Heart right ventricle (tissue), 16 donors: ENCODE data around the gene PNKP. TPM values are rescaled to one million over a fixed set of nuclear protein-coding genes. Genes with fewer than 3 reads are reported as not detected.

Experiments
- ATAC-seq, 8 donors: fragments of 200-7000 bp; cut with Tn5 transposase; one replicate each; pipeline ENCODE4 v1.9.1; 2020; ENCODE audit warnings: mild to moderate bottlenecking in 8 of 8, moderate library complexity in 8 of 8, moderate number of reproducible peaks in 1 of 8
- DNase-seq, 2 donors: peaks; one replicate each; pipeline ENCODE4 v3.0.0-alpha.2; 2020
- H3K27ac ChIP-seq, 10 donors: fragments of 200-600 bp; sonication (generic) in 2 of 10; one replicate each; pipeline versions ENCODE4 v1.5.0 to v1.8.0; 2020 to 2022; ENCODE audit warnings: mild to moderate bottlenecking in 3 of 10
- H3K27me3 ChIP-seq, 7 donors: fragments of 200-600 bp; one replicate each; pipeline ENCODE4 v1.8.0; 2021 to 2022; ENCODE audit warnings: mild to moderate bottlenecking in 2 of 7
- H3K36me3 ChIP-seq, 9 donors: fragments of 200-600 bp; sonication (generic) in 1 of 9; one replicate each; pipeline versions ENCODE4 v1.5.0 to v1.8.0; 2020 to 2022; ENCODE audit warnings: mild to moderate bottlenecking in 2 of 9
- H3K4me1 ChIP-seq, 9 donors: fragments of 200-600 bp; sonication (generic) in 1 of 9; one replicate each; pipeline versions ENCODE4 v1.5.0 to v1.8.0; 2020 to 2022; ENCODE audit warnings: mild to moderate bottlenecking in 4 of 9
- H3K4me3 ChIP-seq, 10 donors: fragments of 200-600 bp; sonication (generic) in 2 of 10; one replicate each; pipeline versions ENCODE4 v1.5.0 to v1.8.0; 2020 to 2022; ENCODE audit warnings: mild to moderate bottlenecking in 7 of 10, moderate library complexity in 2 of 10
- H3K9me3 ChIP-seq, 11 donors: fragments of 200-600 bp in 10 of 11; sonication (generic) in 2 of 11; one replicate each; pipeline versions ENCODE4 v1.5.0 to v1.8.0; 2013 to 2022; ENCODE audit warnings: mild to moderate bottlenecking in 2 of 11, control low read depth in 1 of 11, moderate library complexity in 1 of 11
- WGBS, 2 donors: extraction: QIAGEN DNeasy Blood & Tissue Kit; methylation state at CpG; one replicate each; pipeline ENCODE4 v1.1.7; 2013; ENCODE audit warnings: inconsistent platforms in 1 of 2; 5-methylcytosine and 5-hydroxymethylcytosine counted together
- intact Hi-C, 10 donors: fragments of 100-400 bp; cut with DNase I; formaldehyde crosslinking; loops; one replicate each; pipeline versions ENCODE4 v1.11.1 to v1.14.2; 2022
- polyA plus RNA-seq, 2 donors: library from polyadenylated mRNA; stranded (reverse); fragments of 200-250 nt; gene quantifications; one replicate each; pipeline ENCODE4 v1.2.3, GENCODE V29; 2013
- total RNA-seq, 10 donors: library from RNA; stranded (reverse); fragmentation: NEBNext Ultra II Directional in 3 of 10; extraction: Animal tissue kit (Norgen Biotek cat#: 25700) in 3 of 10; gene quantifications; one replicate each; pipeline versions ENCODE4 v1.2.1 to v1.2.4, GENCODE V29; 2021 to 2023
- TF ChIP-seq, protein P1 (sequence below), 9 donors: fragments of 200-600 bp; sonication (generic) in 2 of 9; IDR thresholded peaks; one replicate each; pipeline versions ENCODE4 v1.5.0 to v1.8.0; 2021 to 2022; ENCODE audit warnings: antibody characterized with exemption in 9 of 9, mild to moderate bottlenecking in 5 of 9, moderate library complexity in 1 of 9
- donor health status: Arrhythmogenic right ventricular cardiomyopathy.
- donor health status: ischemic (EF 13 %, LVEDD 7.1; RV severe dilation, severe dysfunction).
- donor health status: healthy with polysubstance abuse.
- donor health status: DM: no; HTN: yes; CAD: no.
- donor health status: DM: no; HTN: no; CAD: no.
- donor health status: ischemic (EF 25% LVEDD 6.9; RV normal size, moderate dysfunction).
- donor health status: ischemic (EF 25% LVEDD 5.7; RV mildly dilated, moderate dysfunction).
- donor health status: healthy.
- donor health status: DM: yes; HTN: yes; CAD: no.
- donor health status: Ischemic cardiomyopathy.
- donor health status: ischemic (EF 35%, LVEDD 5.7; RV mildly dilated, moderate dysfunction).
- donor health status: nonischemic (EF 11% LVEDD 7.7; RV severe dilation, severe dysfunction).
- donor health status: DM: yes; HTN: yes; CAD: no.
- donor health status: PGD.
- donor health status: ischemic (EF 29% LVEDD 5.4; RV normal size, mild dysfunction).
- donor health status: nonischemic (EF 23%, LVEDD 6.1; RV moderate dilation, normal function).

Gene PNKP
- total and polyA plus RNA-seq, 12 donors, result 24.0 to 91.7 (median 34.6) TPM

DNA sequence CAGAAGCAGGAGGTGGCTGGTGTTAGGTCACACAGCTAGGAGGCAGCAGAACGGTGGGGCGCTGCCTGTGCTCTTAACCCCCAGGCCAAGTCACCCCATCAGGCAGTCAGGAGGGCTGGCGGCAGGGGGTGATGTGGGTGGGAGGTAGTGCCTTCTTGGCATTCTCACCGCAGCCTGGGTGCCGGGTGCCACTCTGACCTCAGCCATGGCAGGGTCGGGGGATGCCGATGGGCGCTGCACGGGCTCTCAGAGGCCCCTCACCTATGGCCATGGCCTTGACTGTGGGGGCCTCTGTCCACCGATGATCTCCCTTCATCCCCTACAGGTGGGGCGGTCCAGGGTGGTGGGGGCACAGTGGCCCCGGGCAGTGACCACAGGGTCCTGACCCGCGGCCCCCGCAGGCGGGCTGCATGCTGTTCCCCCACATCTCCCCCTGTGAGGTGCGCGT lies 10.8 kb downstream of the PNKP start:
- TF ChIP-seq, protein P1, sequence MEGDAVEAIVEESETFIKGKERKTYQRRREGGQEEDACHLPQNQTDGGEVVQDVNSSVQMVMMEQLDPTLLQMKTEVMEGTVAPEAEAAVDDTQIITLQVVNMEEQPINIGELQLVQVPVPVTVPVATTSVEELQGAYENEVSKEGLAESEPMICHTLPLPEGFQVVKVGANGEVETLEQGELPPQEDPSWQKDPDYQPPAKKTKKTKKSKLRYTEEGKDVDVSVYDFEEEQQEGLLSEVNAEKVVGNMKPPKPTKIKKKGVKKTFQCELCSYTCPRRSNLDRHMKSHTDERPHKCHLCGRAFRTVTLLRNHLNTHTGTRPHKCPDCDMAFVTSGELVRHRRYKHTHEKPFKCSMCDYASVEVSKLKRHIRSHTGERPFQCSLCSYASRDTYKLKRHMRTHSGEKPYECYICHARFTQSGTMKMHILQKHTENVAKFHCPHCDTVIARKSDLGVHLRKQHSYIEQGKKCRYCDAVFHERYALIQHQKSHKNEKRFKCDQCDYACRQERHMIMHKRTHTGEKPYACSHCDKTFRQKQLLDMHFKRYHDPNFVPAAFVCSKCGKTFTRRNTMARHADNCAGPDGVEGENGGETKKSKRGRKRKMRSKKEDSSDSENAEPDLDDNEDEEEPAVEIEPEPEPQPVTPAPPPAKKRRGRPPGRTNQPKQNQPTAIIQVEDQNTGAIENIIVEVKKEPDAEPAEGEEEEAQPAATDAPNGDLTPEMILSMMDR (IDR thresholded peaks at IDR 0.05), result no peak
- ATAC-seq (peak in 1 of 8 donors; percentile 6), DNase-seq (no peak)
- Histone ChIP-seq H3K9me3 (no peaks in the 10 kb centered on the region), H3K4me1 (peaks cover 9 to 34% (median 22%) of the 10 kb centered on the region in 9 donors), H3K4me3 (no peak overlapping the region), H3K27me3 (no peaks in the 10 kb centered on the region), H3K27ac (no peak overlapping the region), H3K36me3 (peaks cover 0 to 75% (median 36%) of the 10 kb centered on the region in 9 donors)
- 93% methylated on average over 17 to 18 of the region's 18 CpGs for WGBS, 2 donors
- intact Hi-C loops, result no loop called here

DNA sequence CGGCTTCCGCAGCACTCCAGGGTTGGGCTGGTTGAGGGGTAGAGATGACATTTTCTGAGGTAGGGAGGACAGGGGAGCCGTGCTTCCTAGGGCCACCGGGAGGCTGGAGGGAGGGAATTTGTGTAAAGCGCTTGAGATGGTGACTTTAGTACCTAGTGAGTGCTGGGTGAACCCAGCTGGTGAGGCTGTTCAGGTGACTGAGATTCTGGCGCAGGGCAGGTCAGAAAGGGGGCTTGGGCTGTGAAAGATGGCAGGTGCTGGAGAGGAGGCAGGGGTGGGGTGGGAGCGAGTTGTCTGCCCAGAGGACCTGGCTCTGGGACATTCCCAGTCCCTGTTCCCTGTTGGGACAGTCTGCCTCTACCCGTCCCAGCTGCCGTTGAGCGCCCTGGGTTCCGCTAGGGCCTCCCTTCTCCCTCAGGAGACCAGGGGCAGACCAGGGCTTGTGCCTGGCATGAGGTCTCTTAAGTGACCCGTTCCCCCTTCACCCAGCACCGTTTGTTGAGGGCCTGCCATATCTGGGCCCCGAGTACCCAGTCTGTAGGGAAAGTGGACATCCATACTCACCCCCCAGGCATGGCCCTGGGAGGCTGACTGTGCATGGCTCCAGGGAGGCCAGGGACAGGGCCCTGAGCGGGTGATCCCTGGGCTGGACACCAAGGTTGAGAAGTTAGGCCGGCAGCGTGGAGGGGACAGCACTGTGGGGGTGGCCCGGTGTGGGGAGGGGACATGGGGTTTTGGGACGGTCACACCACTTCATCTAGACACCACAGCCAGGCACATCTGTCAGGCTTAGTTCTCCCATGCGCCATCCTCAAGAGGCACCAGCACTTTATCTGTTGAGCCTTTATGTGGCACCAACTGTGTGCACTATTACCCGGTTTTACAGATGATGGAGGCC lies 11.5 kb downstream of the PNKP start:
- ATAC-seq (no peak), DNase-seq (no peak)
- peaks cover 0 to 68% (median 32%) of the 10 kb centered on the region in 9 donors for H3K36me3 ChIP-seq
- no peaks in the 10 kb centered on the region for H3K9me3 ChIP-seq
- H3K4me3 ChIP-seq, result no peak overlapping the region
- TF ChIP-seq, protein P1 (IDR thresholded peaks at IDR 0.05), result no peak
- 84 to 85% methylated on average over 21 of the region's 21 CpGs for WGBS, 2 donors
- H3K4me1 ChIP-seq, result peaks cover 9 to 34% (median 22%) of the 10 kb centered on the region in 9 donors
- H3K27ac ChIP-seq, result no peak overlapping the region
- H3K27me3 ChIP-seq, result no peaks in the 10 kb centered on the region
- intact Hi-C loops, result no loop called here

DNA sequence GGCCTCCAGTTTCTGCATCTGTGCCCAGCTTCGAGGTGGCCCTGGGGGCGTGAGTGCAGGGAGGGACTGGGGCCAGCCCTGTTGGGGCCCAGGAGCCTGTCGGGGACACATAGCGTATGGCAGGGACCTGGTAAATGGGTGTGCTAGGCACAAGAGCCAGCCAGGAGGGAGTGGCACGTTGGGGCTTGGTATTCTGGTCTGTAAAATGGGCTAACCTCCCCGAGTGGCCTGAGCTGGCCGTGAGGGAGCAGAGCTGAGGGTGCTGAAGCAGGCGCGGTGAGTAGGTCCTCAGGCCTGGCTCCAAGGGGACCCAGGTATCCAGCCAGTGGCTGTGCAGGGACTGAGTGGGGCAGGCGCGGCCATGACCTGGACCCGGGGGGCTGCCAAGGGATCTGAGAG lies 12.1 kb downstream of the PNKP start:
- Histone ChIP-seq H3K27me3 (no peaks in the 10 kb centered on the region), H3K27ac (peak overlapping the region in 1 of 10 donors; percentile 16), H3K4me3 (no peak overlapping the region), H3K36me3 (peaks cover 0 to 62% (median 30%) of the 10 kb centered on the region in 9 donors), H3K4me1 (peaks cover 9 to 35% (median 22%) of the 10 kb centered on the region in 9 donors), H3K9me3 (no peaks in the 10 kb centered on the region)
- no peak for ATAC-seq
- intact Hi-C loops, result no loop called here
- no peak for DNase-seq
- WGBS, 2 donors, result 91% methylated on average over 12 of the region's 12 CpGs
- TF ChIP-seq, protein P1 (IDR thresholded peaks at IDR 0.05), result no peak

DNA sequence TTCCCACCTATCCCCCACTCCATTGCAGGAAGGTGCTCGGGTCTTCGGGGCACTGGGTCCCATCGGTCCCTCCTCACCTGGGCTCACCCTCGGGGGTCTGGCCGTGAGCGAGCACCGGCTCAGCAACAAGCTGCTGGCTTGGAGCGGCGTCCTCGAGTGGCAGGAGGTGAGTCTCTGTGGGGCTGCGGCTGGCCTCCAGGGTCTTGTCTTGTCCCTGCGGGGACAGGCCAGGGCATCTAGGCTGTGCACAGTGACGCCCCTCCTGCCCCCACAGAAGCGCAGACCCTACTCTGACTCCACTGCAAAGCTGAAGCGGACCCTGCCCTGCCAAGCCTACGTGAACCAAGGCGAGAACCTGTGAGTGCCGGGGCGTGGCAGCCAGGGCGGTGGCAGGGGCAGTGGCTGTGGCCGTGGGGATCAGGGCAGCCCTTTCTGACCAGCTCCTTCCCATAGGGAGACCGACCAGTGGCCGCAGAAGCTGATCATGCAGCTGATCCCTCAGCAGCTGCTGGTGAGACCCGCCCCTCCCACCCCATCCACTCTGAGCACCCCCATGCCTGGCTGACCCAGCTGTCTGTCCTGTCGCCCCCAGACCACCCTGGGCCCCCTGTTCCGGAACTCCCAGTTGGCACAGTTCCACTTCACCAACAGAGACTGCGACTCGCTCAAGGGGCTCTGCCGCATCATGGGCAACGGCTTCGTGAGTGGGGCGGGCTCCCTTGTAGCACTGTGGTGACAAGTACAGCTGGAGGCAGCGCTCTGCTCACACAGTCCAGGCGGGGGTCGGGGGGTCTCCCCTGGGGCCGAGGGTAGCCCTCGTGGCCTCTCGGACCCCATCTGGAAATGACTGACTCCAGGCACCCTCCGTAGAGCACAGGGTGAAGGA lies 12.8 kb downstream of the PNKP start:
- TF ChIP-seq, protein P1 (IDR thresholded peaks at IDR 0.05), result no peak
- ATAC-seq (no peak), DNase-seq (no peak)
- 88 to 90% methylated on average over 39 of the region's 39 CpGs for WGBS, 2 donors
- H3K27ac ChIP-seq, result peak overlapping the region in 1 of 10 donors; percentile 16
- no peaks in the 10 kb centered on the region for H3K27me3 ChIP-seq
- no peak overlapping the region for H3K4me3 ChIP-seq
- H3K36me3 ChIP-seq, result peaks cover 0 to 55% (median 23%) of the 10 kb centered on the region in 9 donors
- peaks cover 9 to 40% (median 29%) of the 10 kb centered on the region in 9 donors for H3K4me1 ChIP-seq
- intact Hi-C loops, result loop anchor here in 4 of 10 donors (5.0 kb wide), 2 partner anchors 37 to 42 kb away; partner anchors contain the start of genes FUZ (in 3 of the 4) and MED25 (in 1 of the 4)
- H3K9me3 ChIP-seq, result peaks cover 0 to under 1% (median 0%) of the 10 kb centered on the region in 11 donors
